ENCODE results near the gene TMEM31. TPM values are rescaled to one million over a fixed set of nuclear protein-coding genes. Genes with fewer than 3 reads are reported as not detected.

The TMEM31 gene
- total RNA-seq, 1 experiment from 2014 or later = not detected

GRCh38 chrX:103691059-103691458, 19.6 kb upstream of the TMEM31 start:
- no peak for DNase-seq
- H3K4me1 ChIP-seq = no peaks in the 10 kb centered on the region
- H3K27ac ChIP-seq = no peak overlapping the region
- H3K36me3 ChIP-seq = peaks cover 2% of the 10 kb centered on the region; the same call in 1 of the 2 replicates
- no peaks in the 10 kb centered on the region for H3K27me3 ChIP-seq
- no peak overlapping the region for H3K4me3 ChIP-seq
- no peaks in the 10 kb centered on the region for H3K9me3 ChIP-seq (replicated peaks)

DNA sequence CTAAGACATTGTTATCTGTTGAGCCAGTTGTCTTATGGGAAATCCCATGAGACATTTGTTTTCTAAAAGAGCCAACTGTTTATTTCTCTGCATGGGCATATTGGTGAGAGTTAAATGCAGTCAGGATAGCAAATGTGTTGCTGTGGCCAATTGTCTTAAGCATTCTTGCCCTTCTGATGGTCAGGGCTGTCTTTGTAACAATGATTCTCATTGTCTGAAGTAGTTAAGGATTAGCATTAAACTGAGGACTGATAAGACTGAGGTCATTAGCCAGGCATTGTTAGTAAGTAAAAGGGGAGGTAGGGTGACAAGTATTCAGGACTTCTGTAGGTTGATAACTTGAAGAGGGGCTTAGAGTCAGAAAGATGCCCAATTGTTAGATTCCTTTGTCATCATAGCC, 13.0 kb upstream of the TMEM31 start:
- H3K4me3 ChIP-seq = no peak overlapping the region
- no peaks in the 10 kb centered on the region for H3K4me1 ChIP-seq
- no peaks in the 10 kb centered on the region for H3K36me3 ChIP-seq
- H3K27me3 ChIP-seq = no peaks in the 10 kb centered on the region
- no peak for DNase-seq
- H3K27ac ChIP-seq = no peak overlapping the region
- H3K9me3 ChIP-seq (replicated peaks) = no peaks in the 10 kb centered on the region

- Histone ChIP-seq H3K9me3 (replicated peaks) (no peaks in the 10 kb centered on the region), H3K4me3 (no peak overlapping the region), H3K4me1 (no peaks in the 10 kb centered on the region), H3K36me3 (no peaks in the 10 kb centered on the region), H3K27ac (no peak overlapping the region), H3K27me3 (no peaks in the 10 kb centered on the region)
- no peak for DNase-seq
Observed at GRCh38 chrX:103699243-103699642, 11.5 kb upstream of the TMEM31 start.

DNA sequence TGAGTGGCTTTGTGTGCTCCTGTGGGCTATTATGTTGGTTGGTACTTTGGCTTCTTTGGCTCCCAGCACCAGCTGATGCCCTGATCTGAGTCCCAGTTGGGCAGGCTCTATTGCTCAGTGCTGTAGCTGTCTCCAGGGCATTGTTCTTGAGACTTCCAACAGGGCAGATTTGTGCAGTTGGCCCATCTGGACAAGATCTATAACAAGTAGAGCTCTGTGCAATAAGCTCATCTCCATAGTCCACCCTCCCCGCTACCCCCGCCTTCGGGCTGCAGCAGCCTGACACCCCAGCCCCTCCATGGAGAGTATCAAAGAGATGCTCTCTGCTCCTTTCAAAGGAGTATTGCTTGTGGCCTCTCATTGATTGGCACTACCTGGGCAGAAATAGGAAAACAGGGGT, 5.8 kb upstream of the TMEM31 start:
- Histone ChIP-seq H3K27me3 (no peaks in the 10 kb centered on the region), H3K27ac (no peak overlapping the region), H3K4me1 (no peaks in the 10 kb centered on the region), H3K4me3 (no peak overlapping the region), H3K36me3 (no peaks in the 10 kb centered on the region), H3K9me3 (replicated peaks) (no peaks in the 10 kb centered on the region)
- no peak for DNase-seq

DNA sequence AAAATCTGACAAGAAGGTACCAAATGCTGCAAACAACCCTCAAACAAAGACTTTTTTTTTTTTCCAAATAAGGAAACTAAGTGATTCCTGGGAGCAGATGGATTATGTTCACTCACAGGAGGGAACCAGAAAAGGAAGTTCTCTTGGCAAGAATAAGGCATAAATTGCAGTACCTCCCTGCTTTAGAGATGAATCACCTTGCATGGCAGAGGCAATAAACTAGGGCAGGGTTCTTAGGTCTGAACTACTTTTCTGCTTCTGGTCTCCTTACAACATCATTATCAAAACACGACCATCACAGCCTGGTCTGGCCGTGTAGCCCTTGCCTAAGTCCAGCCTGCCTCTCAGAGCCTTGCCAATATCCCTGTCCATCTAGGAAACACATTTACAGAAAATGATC, 6.3 kb downstream of the TMEM31 start:
- Histone ChIP-seq H3K27ac (no peak overlapping the region), H3K9me3 (replicated peaks) (no peaks in the 10 kb centered on the region), H3K36me3 (no peaks in the 10 kb centered on the region), H3K4me1 (no peaks in the 10 kb centered on the region), H3K27me3 (0 out of 2 replicates have a peak, but pooled peaks cover 4% of the 10 kb centered on the region), H3K4me3 (no peak overlapping the region)
- no peak for DNase-seq

- Histone ChIP-seq H3K27me3 (0 out of 2 replicates have a peak, but pooled peaks cover 9% of the 10 kb centered on the region), H3K4me3 (no peak overlapping the region), H3K36me3 (no peaks in the 10 kb centered on the region), H3K4me1 (no peaks in the 10 kb centered on the region), H3K27ac (no peak overlapping the region), H3K9me3 (replicated peaks) (no peaks in the 10 kb centered on the region)
- no peak for DNase-seq
Observed at GRCh38 chrX:103718120-103718519, 7.4 kb downstream of the TMEM31 start.

DNA sequence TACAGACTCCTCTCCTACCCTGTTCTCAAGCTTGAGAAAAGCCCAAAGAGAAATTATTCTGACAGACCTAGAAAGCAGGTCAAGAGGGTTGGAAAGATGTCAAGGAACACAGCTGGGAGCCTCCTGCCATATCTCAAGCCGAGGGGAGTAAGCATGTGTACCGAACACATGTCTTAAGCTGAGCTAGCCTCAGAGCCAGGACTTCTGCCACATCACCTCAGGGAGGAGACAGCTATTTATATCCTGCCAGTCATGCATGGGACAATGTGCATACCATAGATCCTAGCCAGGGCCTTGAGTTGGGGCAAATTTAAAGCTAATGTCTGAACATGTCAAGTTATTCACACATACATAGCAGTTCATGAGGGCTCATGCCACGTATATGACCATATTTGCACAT, 11.8 kb downstream of the TMEM31 start:
- no peaks in the 10 kb centered on the region for H3K9me3 ChIP-seq (replicated peaks)
- H3K4me3 ChIP-seq = no peak overlapping the region
- H3K27me3 ChIP-seq = peaks cover 25% of the 10 kb centered on the region; the same call in 1 of the 2 replicates
- no peaks in the 10 kb centered on the region for H3K4me1 ChIP-seq
- no peaks in the 10 kb centered on the region for H3K36me3 ChIP-seq
- DNase-seq = no peak
- H3K27ac ChIP-seq = no peak overlapping the region

GRCh38 chrX:103726477-103726876, 15.8 kb downstream of the TMEM31 start:
- H3K27me3 ChIP-seq = peaks cover 41% of the 10 kb centered on the region; the same call in 1 of the 2 replicates
- DNase-seq = no peak
- no peaks in the 10 kb centered on the region for H3K9me3 ChIP-seq (replicated peaks)
- H3K4me1 ChIP-seq = 0 out of 2 replicates have a peak, but pooled peaks cover 5% of the 10 kb centered on the region
- H3K36me3 ChIP-seq = no peaks in the 10 kb centered on the region
- H3K4me3 ChIP-seq = no peak overlapping the region
- no peak overlapping the region for H3K27ac ChIP-seq

GRCh38 chrX:103727115-103727514, 16.4 kb downstream of the TMEM31 start:
- Histone ChIP-seq H3K4me1 (0 out of 2 replicates have a peak, but pooled peaks cover 5% of the 10 kb centered on the region), H3K27me3 (peaks cover 38% of the 10 kb centered on the region; the same call in 1 of the 2 replicates), H3K9me3 (replicated peaks) (no peaks in the 10 kb centered on the region), H3K36me3 (no peaks in the 10 kb centered on the region), H3K4me3 (no peak overlapping the region), H3K27ac (no peak overlapping the region)
- DNase-seq = no peak

DNA sequence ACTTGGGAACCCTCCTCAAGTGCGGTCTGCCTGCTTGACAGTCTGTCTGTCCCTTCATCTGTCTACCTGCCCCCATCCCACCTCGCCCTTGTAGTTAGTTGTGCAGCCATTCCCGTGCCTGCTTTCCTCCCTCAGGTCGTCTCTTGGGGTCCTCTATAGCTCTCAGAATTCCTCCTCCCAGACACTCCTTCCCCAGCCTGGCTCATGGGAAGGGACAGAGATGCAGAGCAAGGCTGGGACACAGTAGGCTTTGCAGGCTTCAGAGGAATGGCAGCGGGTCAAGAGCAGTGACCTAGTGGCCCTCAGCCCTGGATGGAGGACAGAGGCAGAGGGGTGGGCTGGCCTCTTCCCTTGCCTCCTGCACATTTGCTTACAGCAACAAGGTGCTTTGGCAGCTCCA, 18.3 kb downstream of the TMEM31 start:
- H3K4me3 ChIP-seq = no peak overlapping the region
- H3K27me3 ChIP-seq = peaks cover 35% of the 10 kb centered on the region; the same call in 1 of the 2 replicates
- DNase-seq = no peak
- no peaks in the 10 kb centered on the region for H3K36me3 ChIP-seq
- 0 out of 2 replicates have a peak, but pooled peaks cover 5% of the 10 kb centered on the region for H3K4me1 ChIP-seq
- H3K9me3 ChIP-seq (replicated peaks) = no peaks in the 10 kb centered on the region
- H3K27ac ChIP-seq = no peak overlapping the region

DNA sequence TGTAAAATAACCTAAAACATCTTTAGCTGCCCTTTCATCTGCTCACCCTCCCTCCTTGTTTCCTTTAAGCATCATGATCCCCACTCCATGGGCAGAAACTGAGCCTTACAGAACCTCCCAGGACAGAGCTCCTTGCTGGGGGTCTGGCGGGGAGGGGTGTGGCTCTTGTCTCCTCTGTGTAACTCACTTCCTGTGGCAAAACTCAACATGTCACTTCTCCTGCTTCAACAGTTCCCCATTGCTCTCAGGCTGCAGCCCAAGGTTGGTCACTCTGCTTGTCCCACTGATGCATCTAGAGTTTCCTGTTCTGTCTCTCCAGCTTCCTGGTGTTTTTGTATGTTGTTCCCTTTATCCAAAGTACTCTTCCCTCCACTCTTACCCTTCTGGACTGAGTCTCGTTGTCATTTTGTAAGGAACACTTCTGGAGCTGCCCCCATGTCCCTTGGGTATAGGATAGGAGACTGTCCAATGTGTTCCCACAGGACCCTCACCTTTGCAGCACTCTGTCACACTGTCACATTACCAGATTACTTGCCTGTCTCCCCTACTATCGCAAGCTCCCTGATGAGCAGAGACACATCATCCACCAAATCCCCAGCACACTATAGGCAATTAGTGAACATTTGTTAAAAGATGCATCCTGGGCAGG, 19.6 kb downstream of the TMEM31 start:
- H3K27ac ChIP-seq = no peak overlapping the region

DNA sequence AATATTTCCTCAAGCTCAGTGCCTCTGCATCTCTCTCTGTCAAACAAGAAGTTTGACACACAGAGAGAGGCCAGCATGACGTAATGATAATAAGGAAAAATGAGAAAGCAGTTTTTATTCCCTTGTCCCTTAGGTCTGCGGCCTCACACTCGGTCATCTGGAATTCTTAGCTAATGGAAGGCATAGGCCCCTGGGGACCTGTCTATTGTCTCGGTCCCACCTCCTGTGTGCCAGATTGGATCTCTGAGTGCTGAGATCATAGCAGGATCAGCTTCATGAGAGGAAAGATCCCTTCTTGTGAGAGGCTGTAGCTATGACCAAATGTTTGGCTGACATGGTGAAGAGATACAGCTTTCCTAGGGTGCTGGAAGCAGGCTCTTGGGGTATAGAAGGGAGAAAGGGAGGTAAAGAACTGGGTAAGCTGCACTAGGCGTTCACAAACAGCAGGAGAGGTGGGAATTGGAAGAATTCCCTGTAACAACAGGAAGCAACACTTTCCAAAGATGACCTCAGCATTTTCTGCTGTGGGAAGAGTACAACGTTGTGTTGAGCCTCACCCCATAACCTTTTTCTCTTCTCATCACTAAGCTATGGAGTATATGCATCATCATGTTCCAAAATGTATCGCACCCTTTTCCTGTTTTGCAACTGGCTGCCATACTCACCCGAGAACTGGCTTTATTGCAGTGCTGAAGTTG, 20.2 kb downstream of the TMEM31 start:
- H3K36me3 ChIP-seq = no peaks in the 10 kb centered on the region
- no peak overlapping the region for H3K27ac ChIP-seq
- peak in 1 of 2 experiments; percentile 16 for DNase-seq
- 0 out of 2 replicates have a peak, but pooled peaks cover 5% of the 10 kb centered on the region for H3K4me1 ChIP-seq
- peaks cover 25% of the 10 kb centered on the region; the same call in 1 of the 2 replicates for H3K27me3 ChIP-seq
- no peak overlapping the region for H3K4me3 ChIP-seq
- no peaks in the 10 kb centered on the region for H3K9me3 ChIP-seq (replicated peaks)

More for the DNA sequence above, 19.6 kb downstream of the TMEM31 start:
- H3K4me3 ChIP-seq = no peak overlapping the region
- peaks cover 32% of the 10 kb centered on the region; the same call in 1 of the 2 replicates for H3K27me3 ChIP-seq
- H3K9me3 ChIP-seq (replicated peaks) = no peaks in the 10 kb centered on the region
- 0 out of 2 replicates have a peak, but pooled peaks cover 5% of the 10 kb centered on the region for H3K4me1 ChIP-seq
- no peaks in the 10 kb centered on the region for H3K36me3 ChIP-seq
- DNase-seq = no peak

- Histone ChIP-seq H3K4me3 (no peak overlapping the region), H3K36me3 (no peaks in the 10 kb centered on the region)
- no peak for DNase-seq
Observed at GRCh38 chrX:103733017-103733416, 22.3 kb downstream of the TMEM31 start.

GRCh38 chrX:103734125-103734760, 23.5 kb downstream of the TMEM31 start:
- H3K27ac ChIP-seq = no peak overlapping the region
- H3K27me3 ChIP-seq = peaks cover 11% of the 10 kb centered on the region; the same call in 1 of the 2 replicates
- 0 out of 2 replicates have a peak, but pooled peaks cover 5% of the 10 kb centered on the region for H3K4me1 ChIP-seq
- no peaks in the 10 kb centered on the region for H3K36me3 ChIP-seq
- H3K4me3 ChIP-seq = no peak overlapping the region
- no peaks in the 10 kb centered on the region for H3K9me3 ChIP-seq (replicated peaks)
- no peak for DNase-seq

More at GRCh38 chrX:103733017-103733416, 22.3 kb downstream of the TMEM31 start:
- Histone ChIP-seq H3K27ac (no peak overlapping the region), H3K27me3 (peaks cover 18% of the 10 kb centered on the region; the same call in 1 of the 2 replicates), H3K4me1 (0 out of 2 replicates have a peak, but pooled peaks cover 5% of the 10 kb centered on the region), H3K9me3 (replicated peaks) (no peaks in the 10 kb centered on the region)

GRCh38 chrX:103737696-103738095, 27.0 kb downstream of the TMEM31 start:
- Histone ChIP-seq H3K27ac (no peak overlapping the region), H3K27me3 (0 out of 2 replicates have a peak, but pooled peaks cover 4% of the 10 kb centered on the region), H3K4me3 (no peak overlapping the region), H3K36me3 (no peaks in the 10 kb centered on the region), H3K4me1 (no peaks in the 10 kb centered on the region), H3K9me3 (replicated peaks) (no peaks in the 10 kb centered on the region)
- DNase-seq = no peak

All from SJCRH30 (cell line).